GM12873 (cell line): ENCODE results near the gene ZNF425.

ENCODE experiments used
- TF ChIP-seq, protein P1 (sequence below): IDR thresholded peaks from 2 replicates; pipeline ENCODE4 v1.5.1; 2012; ENCODE audit warnings: low read depth, mild to moderate bottlenecking, moderate library complexity, low read length, control low read depth; ENCODE audit not compliant: insufficient read depth; ENCODE audit errors: missing control alignments

Gene ZNF425

DNA sequence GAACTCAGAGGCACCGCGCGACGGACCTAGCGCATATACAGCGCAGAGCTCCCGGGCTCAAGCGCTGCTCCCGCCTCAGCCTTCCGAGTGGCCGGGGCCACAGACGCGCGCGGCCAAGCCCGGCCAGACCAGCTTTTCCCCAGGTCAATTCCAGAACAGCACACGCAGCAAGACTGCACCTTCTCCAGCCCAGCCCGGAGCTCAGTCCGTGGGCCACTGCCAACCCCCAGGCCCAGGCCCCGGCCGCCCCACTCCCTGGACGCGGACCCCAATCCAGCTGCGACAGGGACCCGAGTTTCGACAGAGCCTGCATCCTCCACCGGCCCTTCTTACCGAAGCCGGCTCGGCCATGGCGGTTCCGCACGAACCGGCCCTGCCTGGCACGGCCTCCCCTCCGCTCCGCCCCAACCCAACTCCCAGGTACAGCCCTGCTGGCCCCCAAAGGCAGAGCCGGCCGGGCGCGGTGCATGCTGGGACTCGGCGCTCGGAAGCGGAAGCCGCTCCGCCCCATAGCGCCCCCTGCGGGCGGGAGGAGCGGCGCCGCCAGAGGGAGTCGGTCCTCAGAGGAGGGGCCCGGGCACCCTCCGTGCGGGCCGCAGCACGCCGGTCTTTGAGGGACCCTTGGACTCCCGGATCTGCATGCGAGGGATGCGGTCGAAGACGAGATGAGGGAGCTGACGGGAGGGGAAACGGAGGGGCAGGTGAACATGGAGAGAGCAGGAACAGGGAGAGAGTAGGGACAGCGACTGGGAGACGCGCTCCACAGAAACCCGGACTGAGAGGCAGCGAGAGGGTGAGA lies at the start of gene ZNF425:
Gene ZNF425 (minus strand): TSS at position 462 of the 799 bp plus-strand sequence. CDS start 111 bp downstream, at position 351.
- TF ChIP-seq, protein P1, sequence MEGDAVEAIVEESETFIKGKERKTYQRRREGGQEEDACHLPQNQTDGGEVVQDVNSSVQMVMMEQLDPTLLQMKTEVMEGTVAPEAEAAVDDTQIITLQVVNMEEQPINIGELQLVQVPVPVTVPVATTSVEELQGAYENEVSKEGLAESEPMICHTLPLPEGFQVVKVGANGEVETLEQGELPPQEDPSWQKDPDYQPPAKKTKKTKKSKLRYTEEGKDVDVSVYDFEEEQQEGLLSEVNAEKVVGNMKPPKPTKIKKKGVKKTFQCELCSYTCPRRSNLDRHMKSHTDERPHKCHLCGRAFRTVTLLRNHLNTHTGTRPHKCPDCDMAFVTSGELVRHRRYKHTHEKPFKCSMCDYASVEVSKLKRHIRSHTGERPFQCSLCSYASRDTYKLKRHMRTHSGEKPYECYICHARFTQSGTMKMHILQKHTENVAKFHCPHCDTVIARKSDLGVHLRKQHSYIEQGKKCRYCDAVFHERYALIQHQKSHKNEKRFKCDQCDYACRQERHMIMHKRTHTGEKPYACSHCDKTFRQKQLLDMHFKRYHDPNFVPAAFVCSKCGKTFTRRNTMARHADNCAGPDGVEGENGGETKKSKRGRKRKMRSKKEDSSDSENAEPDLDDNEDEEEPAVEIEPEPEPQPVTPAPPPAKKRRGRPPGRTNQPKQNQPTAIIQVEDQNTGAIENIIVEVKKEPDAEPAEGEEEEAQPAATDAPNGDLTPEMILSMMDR: peak; percentile 89

DNA sequence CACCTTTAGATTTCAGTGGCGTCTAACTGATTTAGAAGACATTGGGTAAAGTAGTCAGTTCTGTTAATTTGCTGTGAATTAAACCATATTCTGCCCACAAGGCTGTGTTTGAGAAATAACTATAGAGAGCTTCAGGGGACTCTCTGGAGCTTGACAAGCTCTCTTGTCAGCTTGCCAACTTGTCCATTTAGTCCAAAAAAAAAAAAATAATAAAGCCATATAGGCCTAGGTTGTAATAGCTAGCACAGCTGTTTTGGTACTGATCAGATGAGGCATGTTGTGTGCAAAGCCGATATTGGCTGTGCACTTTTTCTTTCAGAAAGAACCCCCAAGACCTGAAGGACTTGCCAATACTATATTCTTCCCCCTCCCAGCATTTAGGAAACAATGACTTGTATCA lies 49.0 kb upstream of the ZNF425 start:
- TF ChIP-seq, protein P1: no peak

- TF ChIP-seq, protein P1: no peak
Observed at GRCh38 chr7:149172534-149172920, 46.4 kb upstream of the ZNF425 start.

DNA sequence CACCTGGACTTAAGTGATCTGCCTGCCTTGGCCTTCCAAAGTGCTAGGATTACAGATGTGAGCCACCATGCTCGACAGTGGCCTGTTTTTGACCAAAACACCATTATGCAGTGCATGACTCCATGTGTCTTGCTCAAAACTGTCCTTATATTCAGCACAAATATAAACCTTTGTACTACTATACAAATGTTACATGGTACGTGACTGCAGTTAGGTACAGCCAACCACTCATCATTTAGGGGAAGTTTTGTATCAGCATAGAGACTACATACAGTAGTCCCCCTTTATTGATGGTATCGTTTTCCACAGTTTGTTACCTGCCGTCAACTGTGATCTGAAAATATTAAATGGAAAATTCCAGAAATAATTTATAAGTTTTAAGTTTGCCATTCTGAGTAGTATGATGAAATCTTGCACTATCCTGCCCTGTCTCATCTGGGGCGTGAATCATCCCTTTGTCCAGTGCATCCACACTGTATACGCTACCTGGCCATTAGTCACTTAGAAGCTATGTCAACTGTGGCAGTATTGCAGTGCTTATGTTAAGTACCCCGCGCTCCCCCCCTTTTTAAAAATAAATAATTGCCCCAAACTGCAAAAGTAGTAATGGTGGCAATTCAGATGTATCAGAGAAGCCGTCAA lies 45.9 kb upstream of the ZNF425 start:
- TF ChIP-seq, protein P1: no peak

GRCh38 chr7:149166630-149167352 lies 40.7 kb upstream of the ZNF425 start:
- TF ChIP-seq, protein P1: no peak

- TF ChIP-seq, protein P1: no peak
Observed at GRCh38 chr7:149166142-149166541, 40.0 kb upstream of the ZNF425 start.
